GM12892 (cell line): Measurements from ENCODE around the gene IL1B.

Experiments
- POLR2A ChIP-seq: IDR thresholded peaks from 2 replicates; pipeline ENCODE4 v1.6.1; 2011; ENCODE audit warnings: low read depth, low read length, control low read depth
- POLR2AphosphoS5 ChIP-seq: IDR thresholded peaks from 2 replicates; pipeline ENCODE4 v1.6.1; 2011; ENCODE audit warnings: low read depth, low read length, control low read depth
- TAF1 ChIP-seq: IDR thresholded peaks from 2 replicates; pipeline ENCODE4 v1.6.1; 2011; ENCODE audit warnings: low read depth, mild to moderate bottlenecking, control low read depth, low read length, borderline replicate concordance

- no peak for TF ChIP-seq POLR2A
- no peak for TF ChIP-seq POLR2AphosphoS5
- no peak for TF ChIP-seq TAF1
Measured at GRCh38 chr2:112821682-112822081, 14.9 kb downstream of the IL1B start.
